Esophagus mucosa (tissue), 1 donor: ENCODE measurements around the gene SH3BP5L. TPM values are rescaled to one million over a fixed set of nuclear protein-coding genes. Genes with fewer than 3 reads are reported as not detected.
"Not testable (repeated sequence)": the region's sequence is repeated elsewhere in the genome, so short reads cannot be mapped to it uniquely, and the experiment has no call there.

Source experiments
- ATAC-seq: fragments of 200-7000 bp; cut with Tn5 transposase; one replicate; pipeline ENCODE4 v1.9.1; 2020
- total RNA-seq: library from RNA; stranded (reverse); gene quantifications from one replicate; pipeline ENCODE4 v1.2.4, GENCODE V29; 2023
- donor health status: DM: yes; HTN: yes; CAD: no.

Gene SH3BP5L
- total RNA-seq, 1 donor from 2014 or later, result 17.1 TPM

DNA sequence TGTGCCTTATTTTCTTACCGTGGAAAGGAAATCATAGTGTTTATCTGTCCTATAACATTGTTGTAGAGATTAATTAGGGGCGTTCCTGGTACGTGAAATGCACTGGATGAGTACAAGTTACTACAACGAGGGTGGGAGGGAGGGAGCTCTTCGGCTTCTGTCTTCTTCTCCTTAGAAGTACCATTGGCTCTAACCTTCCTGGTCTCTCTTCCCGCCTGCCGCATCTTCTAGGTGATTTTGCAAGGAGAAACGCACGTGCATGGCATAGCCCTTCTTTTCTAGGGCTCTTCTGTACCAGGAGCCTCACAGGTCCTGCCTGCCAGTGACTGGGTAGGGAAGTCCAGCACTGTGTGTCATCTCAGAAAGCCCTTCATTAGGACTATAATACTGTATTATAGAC lies 16.8 kb downstream of the SH3BP5L start:
- ATAC-seq, result no peak

DNA sequence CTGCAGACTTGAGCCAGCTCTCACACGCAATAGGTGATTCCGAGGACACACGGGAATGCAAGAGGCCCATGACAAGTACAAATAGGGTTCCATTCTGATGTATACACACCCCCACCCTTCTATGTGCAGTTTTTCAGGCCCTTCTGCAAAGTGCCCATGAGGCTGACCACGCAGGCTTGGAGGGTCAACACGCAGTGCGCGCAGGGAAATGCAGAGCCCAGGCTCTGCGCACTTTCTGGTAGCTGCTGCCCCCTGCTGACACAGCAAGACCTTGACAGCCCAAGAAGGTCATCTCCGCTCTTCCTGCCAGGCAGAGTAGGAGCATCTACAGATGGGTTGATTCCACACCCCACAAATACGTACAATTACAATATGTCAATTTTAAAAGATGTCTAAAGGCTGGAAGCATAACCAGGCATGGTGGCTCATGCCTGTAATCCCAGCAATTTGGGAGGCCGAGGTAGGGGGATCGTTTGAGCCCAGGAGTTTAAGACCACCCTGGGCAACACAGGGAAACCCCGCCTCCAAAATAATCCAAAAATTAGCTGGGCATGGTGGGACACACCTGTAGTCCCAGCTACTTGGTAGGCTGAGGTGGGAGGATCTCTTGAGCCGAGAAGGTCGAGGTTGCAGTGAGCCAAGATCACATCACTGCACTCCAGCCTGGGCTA lies 18.5 kb downstream of the SH3BP5L start:
- ATAC-seq, result peak; percentile 42

DNA sequence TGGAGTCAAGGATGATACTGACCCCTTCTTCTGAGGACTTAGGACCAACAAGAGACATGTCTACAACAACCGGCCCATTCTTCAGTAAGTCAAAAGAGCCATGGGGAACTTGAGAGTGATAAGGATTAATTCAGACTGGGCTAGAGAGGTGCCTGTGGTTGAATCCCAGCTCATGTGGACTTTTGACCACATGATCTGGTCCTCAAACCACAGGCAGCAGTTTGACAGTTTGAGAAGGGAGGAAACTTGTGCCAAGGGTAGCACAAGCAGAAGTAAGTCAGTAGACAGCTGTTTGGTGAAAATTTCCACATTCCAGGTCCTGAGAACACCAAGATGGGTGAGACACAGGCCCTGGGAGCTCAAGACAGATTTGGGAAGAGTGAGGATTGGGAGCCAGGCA lies 19.8 kb downstream of the SH3BP5L start:
- no peak for ATAC-seq

DNA sequence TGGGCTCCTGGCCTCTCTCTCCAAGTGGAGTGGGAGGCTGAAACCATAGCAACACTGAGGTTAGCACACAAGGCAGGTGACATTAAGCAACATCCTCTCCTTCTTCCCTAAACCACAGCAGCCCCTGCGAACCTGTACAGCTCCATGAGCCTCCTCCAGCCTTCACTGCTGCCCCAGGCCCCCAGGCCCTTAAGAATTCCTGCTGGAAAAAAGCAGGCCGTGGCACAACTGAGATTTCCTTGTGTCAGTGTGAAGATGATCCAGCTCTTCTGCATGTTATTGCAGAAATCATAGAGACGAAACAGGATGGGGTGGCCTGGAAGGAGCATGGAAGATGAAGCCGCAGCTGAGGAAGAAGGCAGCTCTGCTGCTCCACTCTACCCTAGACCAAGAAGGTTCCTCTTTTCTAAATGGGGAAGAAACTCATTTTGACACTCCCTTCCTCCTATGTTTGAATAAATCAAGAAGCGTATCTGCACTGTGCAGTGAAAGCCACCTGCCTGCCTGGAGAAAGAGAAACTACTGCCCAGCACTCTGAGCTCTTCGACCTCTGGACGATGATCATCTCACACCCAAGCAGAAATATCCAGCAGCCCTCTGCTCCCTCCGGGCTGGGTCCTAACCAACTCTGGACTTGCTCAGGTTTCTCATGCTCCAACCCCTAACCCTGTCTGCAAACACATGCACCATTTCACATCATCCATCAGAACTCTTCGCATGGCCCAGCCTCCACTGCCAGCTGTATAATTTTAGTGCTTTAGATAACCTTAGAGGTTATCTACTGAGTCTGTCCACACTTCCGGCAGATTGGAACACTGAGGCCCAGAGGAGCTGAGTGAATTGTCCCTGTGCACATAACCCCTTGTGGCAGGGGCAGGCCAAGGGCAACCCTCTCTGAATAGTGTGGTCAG lies 20.7 kb downstream of the SH3BP5L start:
- ATAC-seq, result peak; percentile 47

DNA sequence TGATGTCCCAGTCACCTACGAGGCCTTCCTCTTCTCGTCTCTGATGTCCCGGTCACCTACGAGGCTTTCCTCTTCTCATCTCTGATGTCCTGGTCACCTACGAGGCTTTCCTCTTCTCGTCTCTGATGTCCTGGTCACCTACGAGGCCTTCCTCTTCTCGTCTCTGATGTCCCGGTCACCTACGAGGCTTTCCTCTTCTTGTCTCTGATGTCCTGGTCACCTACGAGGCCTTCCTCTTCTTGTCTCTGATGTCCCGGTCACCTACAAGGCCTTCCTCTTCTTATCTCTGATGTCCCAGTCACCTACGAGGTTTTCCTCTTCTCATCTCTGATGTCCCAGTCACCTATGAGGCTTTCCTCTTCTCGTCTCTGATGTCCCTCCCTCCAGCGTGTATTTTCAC lies 22.2 kb downstream of the SH3BP5L start:
- ATAC-seq, result not testable (repeated sequence)

DNA sequence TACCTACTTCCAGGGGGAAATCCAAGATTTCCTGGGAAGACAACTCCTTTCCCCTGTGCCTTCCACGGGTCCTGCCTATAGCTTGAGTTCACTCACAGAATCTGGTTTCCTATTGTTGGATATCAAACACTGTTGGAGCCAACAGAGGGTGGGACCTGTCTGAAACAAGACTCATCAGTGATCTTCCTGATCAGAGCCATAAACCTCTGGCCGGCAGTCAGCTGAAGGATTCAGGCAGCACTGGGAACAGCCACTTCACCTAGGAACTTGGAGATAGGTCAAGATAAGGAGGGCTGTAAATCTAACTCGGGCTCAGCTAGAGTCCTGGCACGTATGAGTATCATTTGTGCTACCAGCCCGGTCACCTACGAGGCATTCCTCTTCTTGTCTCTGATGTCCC lies 23.3 kb downstream of the SH3BP5L start:
- ATAC-seq, result no peak

DNA sequence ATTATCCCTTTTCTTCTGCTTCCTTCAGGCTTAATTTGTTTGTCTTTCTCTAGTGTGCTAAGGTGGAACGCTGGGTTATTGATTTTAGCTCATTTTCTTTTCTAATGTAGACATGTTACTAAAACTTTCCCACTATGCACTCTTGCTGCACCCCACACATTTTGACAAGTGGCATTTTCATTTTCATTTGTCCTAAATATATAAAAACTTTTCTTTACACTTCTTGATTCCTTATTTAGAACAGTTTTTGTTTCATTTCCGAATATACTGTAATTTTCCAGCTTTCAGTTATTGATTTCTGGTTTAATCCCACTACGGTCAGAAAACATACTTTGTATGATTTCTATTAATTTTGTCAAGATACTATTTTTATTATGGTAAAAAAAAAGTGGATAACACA lies 25.3 kb downstream of the SH3BP5L start:
- no peak for ATAC-seq

DNA sequence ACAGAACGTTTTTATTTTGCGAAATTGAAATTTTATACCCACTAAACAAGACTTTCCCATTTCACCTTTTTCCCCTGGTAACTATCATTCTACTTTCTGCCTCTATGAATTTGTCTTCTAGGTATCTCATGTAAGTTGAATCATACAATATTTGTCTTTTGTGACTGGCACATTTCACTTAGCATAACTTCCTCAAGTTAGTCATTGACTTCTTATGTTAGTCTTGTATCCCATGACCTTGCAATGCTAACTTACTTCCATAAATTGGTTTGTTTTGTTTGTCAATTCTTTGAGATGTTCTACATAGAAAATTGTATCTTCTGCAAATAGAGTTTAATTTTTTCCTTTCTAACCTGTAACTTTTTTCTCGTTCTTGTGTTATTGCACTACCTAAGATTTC lies 26.9 kb downstream of the SH3BP5L start:
- ATAC-seq, result no peak

DNA sequence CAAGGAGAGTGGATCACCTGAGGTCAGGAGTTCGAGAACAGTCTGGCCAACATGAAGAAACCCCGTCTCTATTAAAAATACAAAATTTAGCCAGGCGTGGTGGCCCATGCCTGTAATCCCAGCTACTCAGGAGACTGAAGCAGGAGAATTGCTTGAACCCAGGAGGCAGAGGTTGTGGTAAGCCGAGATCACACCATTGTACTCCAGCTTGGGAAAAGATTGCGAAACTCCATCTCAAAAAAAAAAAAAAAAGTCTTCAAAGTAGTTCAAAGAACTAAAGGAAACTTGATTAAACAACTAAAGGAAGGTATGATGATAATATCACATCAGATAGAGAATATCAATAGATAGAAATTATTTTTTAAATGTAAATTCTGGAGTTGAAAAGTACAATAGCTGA lies 31.1 kb downstream of the SH3BP5L start:
- ATAC-seq, result not testable (repeated sequence)

DNA sequence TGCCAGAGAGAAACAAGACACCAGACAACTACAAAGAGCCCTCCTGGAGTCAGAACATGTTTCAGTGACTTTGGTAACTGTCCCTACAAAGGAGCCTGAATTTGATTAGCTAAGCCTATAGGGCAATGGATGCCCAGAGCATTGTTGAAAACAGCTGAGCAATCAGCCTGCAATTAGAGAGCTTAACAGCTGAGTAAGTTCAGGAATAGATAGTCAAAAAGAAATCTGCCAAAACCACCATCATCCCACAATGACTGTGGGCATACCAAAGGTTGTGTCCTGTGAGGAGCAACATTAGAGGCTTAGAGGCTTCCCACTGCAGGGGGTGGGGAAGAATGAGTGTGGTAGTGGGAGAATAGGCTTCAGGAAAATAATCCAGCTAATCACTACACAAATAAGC lies 32.1 kb downstream of the SH3BP5L start:
- ATAC-seq, result no peak

DNA sequence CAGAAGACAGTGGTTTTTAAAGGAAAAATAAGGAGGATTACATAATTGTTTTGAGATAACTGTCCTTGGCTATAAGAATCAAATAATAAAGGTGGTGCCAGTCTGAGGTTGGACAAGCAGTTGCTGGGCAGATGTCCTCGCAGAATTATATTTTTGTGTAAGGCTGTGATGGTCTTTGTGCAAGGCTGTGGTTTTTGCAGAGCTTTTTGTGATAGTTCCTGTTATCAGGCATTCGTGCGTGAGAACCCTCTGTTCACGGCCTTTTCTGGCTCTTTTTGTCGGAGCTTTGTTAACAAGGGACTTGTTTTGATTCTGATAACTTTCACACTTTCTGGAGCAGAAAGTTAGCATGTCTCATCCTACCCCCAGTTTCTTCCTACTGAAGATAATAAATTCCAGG lies 33.4 kb downstream of the SH3BP5L start:
- ATAC-seq, result no peak

DNA sequence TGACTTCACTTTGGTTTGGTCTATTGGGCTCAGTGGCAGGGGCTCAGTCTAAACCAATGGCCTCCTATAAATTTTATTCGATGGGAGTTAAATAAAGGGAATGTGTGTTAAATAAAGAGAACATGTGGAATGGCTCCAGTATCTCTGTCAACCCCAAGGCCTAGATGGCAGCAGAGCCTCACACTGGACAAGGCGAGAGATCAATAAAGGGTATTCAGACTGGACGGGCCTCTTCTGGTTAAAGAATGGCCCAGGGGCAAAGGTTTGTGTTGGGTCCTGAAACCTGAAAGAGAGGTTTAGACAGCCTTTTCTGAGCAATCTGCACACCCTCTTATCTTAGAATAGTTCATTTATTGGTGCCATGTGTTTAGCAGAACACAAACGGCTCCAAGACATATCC lies 34.7 kb downstream of the SH3BP5L start:
- no peak for ATAC-seq

DNA sequence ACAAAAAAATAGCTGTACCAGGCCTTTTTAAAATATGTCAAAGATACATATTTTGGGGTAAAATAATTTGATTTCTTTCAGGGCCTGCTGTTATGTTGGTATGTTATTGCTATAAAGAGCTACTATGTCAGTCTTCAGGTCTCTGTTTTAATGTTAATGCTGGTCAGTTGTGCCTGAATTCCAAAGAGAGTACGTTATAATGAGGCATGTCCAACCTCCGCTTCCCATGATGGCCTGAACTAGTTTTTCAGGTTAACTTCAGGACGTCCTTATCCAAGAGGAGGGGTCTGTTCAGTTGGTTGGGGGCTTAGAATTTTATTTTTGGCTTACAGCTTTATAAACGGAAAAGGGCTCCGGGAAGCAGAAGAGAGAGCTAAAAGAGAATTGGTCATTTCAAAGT lies 35.3 kb downstream of the SH3BP5L start:
- no peak for ATAC-seq

DNA sequence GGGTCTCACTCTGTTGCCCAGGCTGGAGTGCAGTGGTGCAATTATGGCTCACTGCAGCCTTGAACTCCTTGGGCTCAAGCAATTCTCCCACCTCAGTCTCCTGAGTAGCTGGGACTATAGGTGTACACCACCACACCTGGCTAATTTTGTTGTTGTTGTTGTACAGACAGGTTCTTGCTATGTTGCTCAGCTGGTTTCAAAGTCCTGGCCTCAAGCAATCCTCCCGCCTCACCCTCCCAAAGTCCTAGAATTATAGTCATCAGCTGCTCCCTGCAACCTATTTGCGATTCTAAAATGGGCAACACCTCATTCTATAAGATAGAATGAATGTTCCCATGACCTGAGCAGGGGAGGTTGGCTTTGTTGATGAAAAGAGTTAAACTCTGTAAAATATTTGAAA lies 36.4 kb downstream of the SH3BP5L start:
- peak; percentile 86 for ATAC-seq

DNA sequence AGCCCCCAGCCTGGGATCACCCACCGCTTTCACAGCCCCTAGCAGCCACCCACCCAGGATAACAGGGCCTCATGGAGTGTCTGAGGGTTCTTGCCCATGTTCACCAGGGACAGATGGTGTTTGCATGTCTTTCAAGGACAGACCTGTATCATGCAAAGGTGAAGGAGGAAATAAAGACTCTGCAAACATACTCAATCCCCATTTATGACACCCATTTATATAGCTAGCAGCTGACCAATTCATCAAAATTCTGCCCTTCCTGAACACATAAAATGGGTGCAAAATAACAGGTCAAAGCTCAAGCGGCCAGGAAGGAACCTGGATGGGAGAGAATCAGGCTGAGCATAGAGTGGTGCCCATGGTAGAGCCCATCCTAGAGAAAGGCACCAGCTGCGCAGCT lies 37.4 kb downstream of the SH3BP5L start:
- ATAC-seq, result no peak

DNA sequence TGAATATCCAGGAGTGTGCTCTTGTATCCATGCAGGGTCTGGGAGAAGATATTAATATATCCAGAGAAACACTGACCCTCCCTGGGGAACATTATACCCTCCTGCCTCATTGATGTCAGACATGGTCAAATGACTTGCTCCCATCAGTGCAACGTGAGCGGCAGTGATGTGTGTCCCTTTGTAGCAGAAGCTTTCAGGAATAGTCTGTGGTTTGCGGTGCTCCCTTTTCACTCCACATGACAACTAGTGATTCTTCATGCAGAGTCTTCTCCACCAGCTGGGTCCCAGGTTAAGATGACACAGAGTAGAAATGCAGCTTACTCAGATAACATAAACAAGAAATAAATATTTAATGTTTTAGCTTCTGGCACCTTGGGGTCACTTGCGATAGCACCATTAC lies 38.3 kb downstream of the SH3BP5L start:
- ATAC-seq, result no peak

DNA sequence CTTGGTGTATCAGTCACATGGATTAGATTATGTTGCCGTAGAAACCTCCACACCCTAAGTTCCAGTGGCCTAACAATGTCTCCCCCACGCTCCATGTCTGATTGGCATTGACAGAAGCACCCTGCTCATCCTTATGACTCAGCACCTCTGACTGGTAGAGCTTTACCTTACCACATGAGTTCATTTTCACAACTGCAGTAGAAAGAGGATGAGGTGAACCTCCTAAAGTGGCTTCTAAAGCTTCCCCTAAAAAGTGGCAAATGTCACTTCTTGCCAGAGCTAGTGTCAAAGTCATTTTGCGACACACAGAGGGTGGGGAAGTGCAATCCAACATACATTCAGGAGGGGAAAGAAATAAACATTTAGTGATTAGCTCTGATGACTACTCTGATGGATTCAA lies 39.6 kb downstream of the SH3BP5L start:
- ATAC-seq, result peak; percentile 68

DNA sequence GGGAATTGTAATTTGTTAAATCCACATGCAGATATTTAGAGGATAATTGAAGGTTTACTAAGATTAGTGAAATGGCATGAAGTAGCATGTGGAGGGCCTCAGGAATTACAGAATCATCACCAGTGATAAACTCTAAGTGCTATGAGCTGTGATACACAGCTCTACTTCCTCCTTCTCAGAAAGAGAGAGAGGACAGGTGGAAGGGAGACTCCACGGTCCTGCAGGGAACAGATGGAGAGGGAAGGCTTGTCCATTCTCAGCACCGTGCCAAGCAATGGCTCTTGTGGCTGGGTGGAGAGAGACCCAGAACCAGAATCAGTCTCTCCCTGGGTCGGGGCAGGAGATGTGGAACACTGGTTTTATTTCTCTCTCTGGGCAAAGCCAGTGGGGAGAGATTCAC lies 42.3 kb downstream of the SH3BP5L start:
- no peak for ATAC-seq

DNA sequence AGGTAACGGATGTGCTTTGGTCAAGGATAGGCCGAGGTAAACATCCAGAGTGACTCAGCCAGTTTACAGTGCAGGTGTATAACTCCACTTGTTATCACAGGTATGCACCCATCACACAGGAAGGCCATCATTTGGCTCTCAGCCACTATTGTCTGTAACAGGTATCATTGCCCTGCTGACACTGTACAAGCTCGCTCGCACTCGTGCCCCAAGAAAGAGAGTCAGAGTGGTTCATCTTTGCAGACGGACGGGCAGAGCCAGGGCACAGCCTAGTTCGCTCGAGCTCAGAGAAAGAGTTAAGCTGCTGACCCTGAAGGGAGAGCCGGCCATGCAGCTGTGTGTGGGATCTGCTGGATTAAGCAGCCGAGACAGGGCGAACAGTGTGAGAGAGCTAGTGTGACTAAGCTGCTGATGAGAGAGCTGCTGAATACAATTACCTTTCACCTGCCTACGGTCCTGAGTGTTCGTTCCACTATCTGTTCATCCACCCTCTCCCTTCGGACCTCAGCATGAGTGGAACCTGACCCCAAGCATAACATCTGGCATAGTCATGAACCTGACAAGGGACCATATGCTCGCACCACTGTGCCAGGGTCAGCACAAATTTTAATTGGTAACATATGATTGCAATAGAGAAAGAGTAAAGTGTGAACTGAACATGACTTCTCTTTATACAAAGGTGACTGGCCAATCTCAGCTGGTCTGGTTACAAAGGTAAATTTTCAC lies 43.1 kb downstream of the SH3BP5L start:
- no peak for ATAC-seq

DNA sequence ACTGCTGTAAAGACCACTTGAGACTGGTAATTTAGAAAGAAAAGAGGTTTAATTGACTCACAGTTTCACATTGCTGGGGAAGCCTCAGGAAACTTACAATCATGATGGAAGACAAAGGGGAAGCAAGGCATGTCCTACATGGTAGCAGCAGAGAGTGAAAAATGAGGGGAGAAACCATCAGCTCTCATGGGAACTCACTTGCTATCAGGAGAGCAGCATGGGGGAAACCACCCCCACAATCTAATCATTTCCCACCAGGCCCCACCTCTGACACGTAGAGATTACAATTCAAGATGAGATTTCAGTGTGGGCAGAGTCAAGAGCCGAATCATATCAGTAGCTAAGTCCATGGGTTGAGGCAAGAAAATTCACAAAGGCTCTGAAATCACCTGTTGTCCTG lies 46.4 kb downstream of the SH3BP5L start:
- no peak for ATAC-seq

DNA sequence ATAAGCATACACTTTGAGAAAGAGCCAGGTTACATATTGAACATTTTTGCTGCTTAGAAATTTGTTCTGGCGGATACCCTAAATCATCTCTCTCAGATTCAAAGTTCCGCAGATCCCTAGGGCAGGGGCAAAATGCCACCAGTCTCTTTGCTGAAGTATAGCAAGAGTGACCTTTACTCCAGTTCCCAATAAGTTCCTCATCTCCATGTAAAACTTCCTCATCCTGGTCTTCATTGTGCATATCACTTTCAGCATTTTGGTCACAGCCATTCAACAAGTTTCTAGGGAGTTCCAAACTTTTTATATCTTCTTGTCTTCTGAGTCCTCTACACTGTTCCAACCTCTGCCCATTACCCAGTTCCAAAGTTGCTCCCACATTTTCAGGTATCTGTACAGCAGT lies 46.8 kb downstream of the SH3BP5L start:
- ATAC-seq, result no peak

DNA sequence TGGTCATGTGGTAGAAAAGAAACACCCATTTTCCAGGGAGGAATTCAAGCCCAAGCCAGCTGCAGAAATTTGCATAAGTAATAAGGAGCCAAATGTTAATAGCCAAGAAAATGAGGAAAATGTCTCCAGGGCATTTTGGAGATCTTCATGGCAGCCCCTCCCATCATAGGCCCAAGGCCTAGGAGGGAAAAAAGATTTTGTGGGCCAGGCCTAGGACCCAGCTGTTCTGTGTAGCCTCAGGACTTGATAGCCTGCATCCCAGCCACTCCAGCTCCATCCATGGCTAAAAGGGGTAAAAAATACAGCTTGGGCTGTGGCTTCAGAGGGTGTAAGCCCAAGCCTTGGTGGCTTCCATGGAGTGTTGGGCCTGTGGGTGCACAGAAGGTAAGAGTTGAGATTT lies 48.7 kb downstream of the SH3BP5L start:
- no peak for ATAC-seq

DNA sequence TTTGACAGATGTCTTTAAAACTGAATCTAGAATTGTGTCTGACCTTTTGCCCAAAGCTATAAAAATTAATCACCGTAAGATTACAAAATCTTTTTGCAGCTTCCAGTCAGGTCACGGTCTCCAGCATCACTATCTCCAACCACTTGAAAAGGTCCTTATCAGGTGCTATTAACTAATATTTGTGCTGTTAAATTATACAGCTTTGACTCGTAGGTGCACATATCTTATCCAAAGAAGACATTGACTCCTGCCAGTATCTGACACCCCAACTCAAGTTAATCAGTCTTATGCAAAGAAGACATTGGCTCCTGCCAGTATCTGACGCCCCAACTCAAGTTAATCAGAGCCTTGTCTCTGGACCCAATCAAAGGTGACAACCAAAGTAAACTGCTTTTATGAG lies 50.3 kb downstream of the SH3BP5L start:
- ATAC-seq, result no peak
